H9 (cell line): ENCODE data around the gene DYNC2LI1. TPM values are rescaled to one million over a fixed set of nuclear protein-coding genes. Genes with fewer than 3 reads are reported as not detected.
"Not testable (repeated sequence)": the region's sequence is repeated elsewhere in the genome, so short reads cannot be mapped to it uniquely, and the experiment has no call there.

Experiments
- DNase-seq: peaks from one replicate; pipeline ENCODE4 v3.0.0-alpha.2; 2017
- H2AFZ ChIP-seq: one replicate; pipeline ENCODE4 v1.6.1; 2013; ENCODE audit warnings: mild to moderate bottlenecking, low read length, control low read depth, moderate library complexity
- H2AK5ac ChIP-seq: 2 replicates; pipeline ENCODE4 v1.6.1; 2013; ENCODE audit warnings: low read length, control low read depth, mixed read lengths; ENCODE audit not compliant: insufficient read length
- H2BK120ac ChIP-seq: one replicate; pipeline ENCODE4 v1.6.1; 2013; ENCODE audit warnings: low read depth, mild to moderate bottlenecking, low read length, control low read depth, inconsistent platforms; ENCODE audit not compliant: poor library complexity, severe bottlenecking
- H2BK12ac ChIP-seq: 2 replicates; pipeline ENCODE4 v1.6.1; 2013; ENCODE audit warnings: low read length, control low read depth, mixed read lengths, low read depth; ENCODE audit not compliant: insufficient read length
- H2BK15ac ChIP-seq: 2 replicates; pipeline ENCODE4 v1.6.1; 2013; ENCODE audit warnings: low read depth, low read length, control low read depth
- H2BK20ac ChIP-seq: one replicate; pipeline ENCODE4 v1.6.1; 2013; ENCODE audit warnings: low read depth, mild to moderate bottlenecking, low read length, control low read depth, inconsistent platforms; ENCODE audit not compliant: poor library complexity, severe bottlenecking
- H2BK5ac ChIP-seq: 2 replicates; pipeline ENCODE4 v1.6.1; 2013; ENCODE audit warnings: low read length, control low read depth, mixed read lengths; ENCODE audit not compliant: insufficient read length
- H3K14ac ChIP-seq: 2 replicates; pipeline ENCODE4 v1.6.1; 2013; ENCODE audit warnings: low read length, control low read depth; ENCODE audit not compliant: insufficient read depth
- H3K18ac ChIP-seq: 2 replicates; pipeline ENCODE4 v1.6.1; 2013; ENCODE audit warnings: low read depth, mild to moderate bottlenecking, mixed read lengths, low read length, control low read depth; ENCODE audit not compliant: insufficient read length
- H3K23ac ChIP-seq: 2 replicates; pipeline ENCODE4 v1.6.1; 2013; ENCODE audit warnings: low read length, control low read depth, mixed read lengths, low read depth; ENCODE audit not compliant: insufficient read length
- H3K23me2 ChIP-seq: 2 replicates; pipeline ENCODE4 v1.6.1; 2013; ENCODE audit warnings: low read depth, mild to moderate bottlenecking, mixed read lengths, low read length, control low read depth; ENCODE audit not compliant: insufficient read length, poor library complexity, severe bottlenecking
- H3K27ac ChIP-seq: 2 replicates; pipeline ENCODE4 v1.5.1; 2013; ENCODE audit warnings: low read length, control low read depth, mixed read lengths, low read depth; ENCODE audit not compliant: insufficient read length
- H3K27me3 ChIP-seq: 2 replicates; pipeline ENCODE4 v1.6.1; 2013; ENCODE audit warnings: low read length, control low read depth, inconsistent platforms; ENCODE audit not compliant: insufficient read depth
- H3K4ac ChIP-seq: 2 replicates; pipeline ENCODE4 v1.6.1; 2013; ENCODE audit warnings: low read depth, mild to moderate bottlenecking, control low read depth, inconsistent platforms, low read length, moderate library complexity
- H3K4me1 ChIP-seq: 2 replicates; pipeline ENCODE4 v1.6.1; 2013; ENCODE audit warnings: low read length, control low read depth, inconsistent platforms; ENCODE audit not compliant: insufficient read depth
- H3K4me2 ChIP-seq: 2 replicates; pipeline ENCODE4 v1.6.1; 2013; ENCODE audit warnings: low read length, control low read depth, mixed read lengths; ENCODE audit not compliant: insufficient read length, insufficient read depth
- H3K56ac ChIP-seq: 2 replicates; pipeline ENCODE4 v1.6.1; 2013; ENCODE audit warnings: low read depth, mild to moderate bottlenecking, mixed read lengths, low read length, control low read depth; ENCODE audit not compliant: insufficient read length
- H3K79me1 ChIP-seq: 2 replicates; pipeline ENCODE4 v1.6.1; 2013; ENCODE audit warnings: low read depth, mild to moderate bottlenecking, moderate library complexity, low read length, control low read depth, inconsistent platforms; ENCODE audit not compliant: insufficient read depth, poor library complexity, severe bottlenecking
- H3K79me2 ChIP-seq: 2 replicates; pipeline ENCODE4 v1.6.1; 2013; ENCODE audit warnings: low read length, control low read depth, inconsistent platforms; ENCODE audit not compliant: insufficient read depth
- H3K9ac ChIP-seq: 2 replicates; pipeline ENCODE4 v1.6.1; 2013; ENCODE audit warnings: low read length, control low read depth, mixed read lengths; ENCODE audit not compliant: insufficient read length; ENCODE audit errors: extremely low read depth
- H3K9me3 ChIP-seq: one replicate; pipeline ENCODE4 v1.6.1; 2013; ENCODE audit warnings: low read depth, low read length, inconsistent platforms; ENCODE audit not compliant: control insufficient read depth
- H3T11ph ChIP-seq: one replicate; pipeline ENCODE4 v1.6.1; 2013; ENCODE audit warnings: mild to moderate bottlenecking, low read length, control low read depth, inconsistent platforms
- H4K20me1 ChIP-seq: one replicate; pipeline ENCODE4 v1.6.1; 2013; ENCODE audit not compliant: control insufficient read depth, insufficient read length, insufficient read depth
- H4K5ac ChIP-seq: 2 replicates; pipeline ENCODE4 v1.6.1; 2013; ENCODE audit warnings: low read depth, mild to moderate bottlenecking, mixed read lengths, low read length, control low read depth; ENCODE audit not compliant: insufficient read length
- H4K8ac ChIP-seq: replicated peaks from 2 replicates; pipeline ENCODE4 v1.6.1; 2013; ENCODE audit warnings: low read length, control low read depth, mixed read lengths, low read depth; ENCODE audit not compliant: insufficient read length
- H4K91ac ChIP-seq: 2 replicates; pipeline ENCODE4 v1.6.1; 2013; ENCODE audit warnings: low read depth, mild to moderate bottlenecking, moderate library complexity, mixed read lengths, low read length, control low read depth; ENCODE audit not compliant: insufficient read length
- H3K27ac Mint-ChIP-seq, 3 experiments: 2 replicates in 2 of 3; 3 replicates in 1 of 3; pipeline ENCODE4 v1.8.0; 2020 to 2021; ENCODE audit warnings: mixed read lengths in 3 of 3, mild to moderate bottlenecking in 1 of 3, moderate library complexity in 1 of 3
- H3K27me3 Mint-ChIP-seq: 2 replicates; pipeline ENCODE4 v1.8.0; 2021; ENCODE audit warnings: low read depth, mild to moderate bottlenecking, moderate library complexity, mixed read lengths
- H3K36me3 Mint-ChIP-seq, 3 experiments: 2 replicates in 2 of 3; 3 replicates in 1 of 3; pipeline ENCODE4 v1.8.0; 2020 to 2021; ENCODE audit warnings: low read depth in 3 of 3, mixed read lengths in 3 of 3; ENCODE audit not compliant: insufficient read depth in 1 of 3
- H3K4me1 Mint-ChIP-seq, 2 experiments: 2 replicates each; pipeline ENCODE4 v1.8.0; 2020; ENCODE audit warnings: mixed read lengths in 2 of 2
- H3K4me3 Mint-ChIP-seq, 2 experiments: 2 replicates in 1 of 2; 3 replicates in 1 of 2; pipeline ENCODE4 v1.8.0; 2020 to 2021; ENCODE audit warnings: mild to moderate bottlenecking in 2 of 2, mixed read lengths in 2 of 2, moderate library complexity in 1 of 2
- H3K9me3 Mint-ChIP-seq, 2 experiments: 2 replicates in 1 of 2; 3 replicates in 1 of 2; pipeline ENCODE4 v1.8.0; 2020; ENCODE audit warnings: mild to moderate bottlenecking in 2 of 2, mixed read lengths in 2 of 2, moderate library complexity in 1 of 2
- WGBS: extraction: QIAGEN DNeasy Blood & Tissue Kit; methylation state at CpG from one replicate; pipeline ENCODE4 v1.1.7; 2013; ENCODE audit warnings: missing lambda C conversion rate, low lambda C conversion rate, mixed read lengths; ENCODE audit not compliant: insufficient read length; ENCODE audit errors: extremely low coverage; 5-methylcytosine and 5-hydroxymethylcytosine counted together
- total RNA-seq: library from RNA; stranded (reverse); gene quantifications from 2 replicates; pipeline ENCODE4 v1.2.1, GENCODE V29; 2021
- TF ChIP-seq, protein P1 (sequence below): fragments of 200-600 bp; sonication (generic); conservative IDR thresholded peaks from 3 replicates; pipeline ENCODE4 v1.8.0; 2021; ENCODE audit warnings: antibody characterized with exemption, mild to moderate bottlenecking

Gene DYNC2LI1
- total RNA-seq, 1 experiment from 2014 or later: 8.5 TPM

DNA sequence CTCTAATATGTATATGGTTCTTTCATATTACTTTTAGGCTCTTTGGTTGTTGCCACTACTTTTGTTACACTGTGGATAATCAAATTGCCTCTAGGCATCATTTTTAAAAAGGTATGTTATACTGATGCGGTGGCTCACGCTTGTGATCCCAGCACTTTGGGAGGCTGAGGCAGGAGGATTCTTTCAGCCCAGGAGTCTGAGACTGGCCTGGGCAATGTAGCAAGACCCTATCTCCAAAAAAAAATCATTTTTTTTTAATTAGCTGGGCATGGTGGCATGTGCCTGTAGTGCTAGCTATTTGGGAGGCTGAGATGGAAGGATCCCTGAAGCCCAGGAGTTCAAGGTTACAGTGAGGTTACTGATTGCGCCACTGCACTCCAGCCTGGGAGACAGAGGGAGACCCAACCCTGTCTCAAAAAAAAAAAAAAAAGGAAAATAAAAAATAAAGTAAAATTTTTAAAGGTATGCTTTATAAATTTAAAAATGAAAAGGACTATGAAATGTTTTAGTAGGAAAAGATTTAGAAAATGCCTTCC is 48.1 kb upstream of the DYNC2LI1 start:
- no peak overlapping the region for H2BK120ac ChIP-seq
- no peaks in the 10 kb centered on the region for H3K79me1 ChIP-seq
- no peak overlapping the region for H3K56ac ChIP-seq
- no peak overlapping the region for H3K27ac ChIP-seq
- H2AFZ ChIP-seq: no peak overlapping the region
- no peak overlapping the region for H3K23ac ChIP-seq
- no peaks in the 10 kb centered on the region for H3K23me2 ChIP-seq
- H2BK20ac ChIP-seq: no peak overlapping the region
- no peak overlapping the region for H3K9ac ChIP-seq
- no peak overlapping the region for H3K4me2 ChIP-seq
- no peak overlapping the region for H4K91ac ChIP-seq
- no peak overlapping the region for H2BK15ac ChIP-seq
- no peaks in the 10 kb centered on the region for H3K9me3 ChIP-seq
- H3K27me3 ChIP-seq: no peaks in the 10 kb centered on the region
- H2AK5ac ChIP-seq: no peak overlapping the region
- Mint-ChIP-seq H3K36me3 (no peaks in the 10 kb centered on the region), H3K4me1 (peaks cover 13 to 25% of the 10 kb centered on the region in 2 experiments), H3K9me3 (no peaks in the 10 kb centered on the region), H3K27me3 (no peaks in the 10 kb centered on the region), H3K4me3 (no peak overlapping the region), H3K27ac (no peak overlapping the region)
- no peak overlapping the region for H3K14ac ChIP-seq
- no peaks in the 10 kb centered on the region for H4K20me1 ChIP-seq
- no peak for DNase-seq
- no peak overlapping the region for H2BK12ac ChIP-seq
- H4K8ac ChIP-seq: no peak overlapping the region
- WGBS: no CpG with 5 or more reads among the region's 3 CpGs
- H4K5ac ChIP-seq: no peak overlapping the region
- H3K4ac ChIP-seq: no peak overlapping the region
- H2BK5ac ChIP-seq: no peak overlapping the region
- no peak overlapping the region for H3K18ac ChIP-seq
- peaks cover 4% of the 10 kb centered on the region; the same call in 1 of the 2 replicates for H3K4me1 ChIP-seq
- no peak overlapping the region for H3T11ph ChIP-seq
- no peaks in the 10 kb centered on the region for H3K79me2 ChIP-seq
- TF ChIP-seq, protein P1, sequence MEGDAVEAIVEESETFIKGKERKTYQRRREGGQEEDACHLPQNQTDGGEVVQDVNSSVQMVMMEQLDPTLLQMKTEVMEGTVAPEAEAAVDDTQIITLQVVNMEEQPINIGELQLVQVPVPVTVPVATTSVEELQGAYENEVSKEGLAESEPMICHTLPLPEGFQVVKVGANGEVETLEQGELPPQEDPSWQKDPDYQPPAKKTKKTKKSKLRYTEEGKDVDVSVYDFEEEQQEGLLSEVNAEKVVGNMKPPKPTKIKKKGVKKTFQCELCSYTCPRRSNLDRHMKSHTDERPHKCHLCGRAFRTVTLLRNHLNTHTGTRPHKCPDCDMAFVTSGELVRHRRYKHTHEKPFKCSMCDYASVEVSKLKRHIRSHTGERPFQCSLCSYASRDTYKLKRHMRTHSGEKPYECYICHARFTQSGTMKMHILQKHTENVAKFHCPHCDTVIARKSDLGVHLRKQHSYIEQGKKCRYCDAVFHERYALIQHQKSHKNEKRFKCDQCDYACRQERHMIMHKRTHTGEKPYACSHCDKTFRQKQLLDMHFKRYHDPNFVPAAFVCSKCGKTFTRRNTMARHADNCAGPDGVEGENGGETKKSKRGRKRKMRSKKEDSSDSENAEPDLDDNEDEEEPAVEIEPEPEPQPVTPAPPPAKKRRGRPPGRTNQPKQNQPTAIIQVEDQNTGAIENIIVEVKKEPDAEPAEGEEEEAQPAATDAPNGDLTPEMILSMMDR: no peak

DNA sequence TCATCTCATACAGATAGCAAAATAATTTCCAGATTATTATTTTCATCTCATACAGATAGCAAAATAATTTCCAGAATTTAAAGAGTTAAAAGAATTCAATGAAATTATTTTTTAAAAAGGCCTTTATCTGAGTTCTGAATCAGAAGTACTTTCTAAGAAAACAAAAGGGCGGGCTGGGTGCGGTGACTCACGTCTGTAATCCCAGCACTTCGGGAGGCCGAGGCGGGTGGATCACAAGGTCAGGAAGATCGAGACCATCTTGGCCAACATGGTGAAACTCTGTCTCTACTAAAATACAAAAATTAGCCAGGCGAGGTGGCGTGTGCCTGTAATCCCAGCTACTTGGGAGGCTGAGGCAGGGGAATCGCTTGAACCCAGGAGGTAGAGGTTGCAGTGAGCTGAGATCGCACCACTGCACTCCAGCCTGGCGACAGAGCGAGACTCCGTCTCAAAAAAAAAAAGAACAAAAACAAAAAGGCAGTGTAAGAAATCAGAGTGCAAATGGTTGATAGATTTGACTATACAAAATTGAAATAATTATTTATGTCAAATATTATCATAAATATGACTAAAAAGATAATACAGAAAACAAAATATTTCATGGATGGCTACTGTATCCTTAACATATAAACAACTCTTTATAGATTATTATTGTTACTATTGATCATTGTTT is 46.7 kb upstream of the DYNC2LI1 start:
- not testable (repeated sequence) for H3K4me2 ChIP-seq, H2BK5ac ChIP-seq, H3K9me3 Mint-ChIP-seq, H3K23ac ChIP-seq, H2BK120ac ChIP-seq, H3K18ac ChIP-seq, H3T11ph ChIP-seq, H3K4me3 Mint-ChIP-seq, H4K8ac ChIP-seq, H3K79me2 ChIP-seq, H2BK20ac ChIP-seq, H2BK15ac ChIP-seq, H4K20me1 ChIP-seq, H3K4me1 ChIP-seq, H3K23me2 ChIP-seq, H3K27me3 Mint-ChIP-seq, DNase-seq, H2AK5ac ChIP-seq, H3K56ac ChIP-seq, H2BK12ac ChIP-seq, H3K79me1 ChIP-seq, H4K5ac ChIP-seq, H3K14ac ChIP-seq, H3K9ac ChIP-seq, H3K4ac ChIP-seq, H3K27ac Mint-ChIP-seq, H2AFZ ChIP-seq, H3K36me3 Mint-ChIP-seq, H3K9me3 ChIP-seq, H4K91ac ChIP-seq, H3K27me3 ChIP-seq, H3K27ac ChIP-seq
- H3K4me1 Mint-ChIP-seq: peaks cover 13 to 26% of the 10 kb centered on the region in 2 experiments
- WGBS: no CpG with 5 or more reads among the region's 14 CpGs
